Ovary (tissue), 9 donors: ENCODE measurements around the gene KRTAP5-10. TPM values are rescaled to one million over a fixed set of nuclear protein-coding genes. Genes with fewer than 3 reads are reported as not detected.

Experiments
- DNase-seq, 5 donors: peaks; one replicate each; pipeline ENCODE4 v3.0.0-alpha.2; 2019 to 2020
- H3K27ac ChIP-seq, 2 donors: fragments of 200-600 bp; one replicate each; pipeline versions ENCODE4 v1.5.1 to v1.8.0; 2019 to 2022
- H3K27me3 ChIP-seq: fragments of 200-600 bp; one replicate; pipeline ENCODE4 v1.8.0; 2022
- H3K36me3 ChIP-seq: fragments of 200-600 bp; sonication (generic); one replicate; pipeline ENCODE4 v1.5.1; 2019
- H3K4me1 ChIP-seq: one replicate; pipeline ENCODE4 v1.8.1; 2013; ENCODE audit warnings: mild to moderate bottlenecking, moderate library complexity; ENCODE audit not compliant: insufficient read depth
- H3K4me3 ChIP-seq: fragments of 200-600 bp; sonication (generic); one replicate; pipeline ENCODE4 v1.5.1; 2017
- H3K9me3 ChIP-seq, 2 donors: fragments of 200-600 bp in 1 of 2; sonication (generic) in 1 of 2; one replicate each; pipeline versions ENCODE4 v1.5.1 to v1.8.1; 2013 to 2019; ENCODE audit warnings: mild to moderate bottlenecking in 1 of 2, moderate library complexity in 1 of 2
- CTCF ChIP-seq, 3 donors: fragments of 450-650 bp in 2 of 3; fragments of 200-600 bp in 1 of 3; IDR thresholded peaks; one replicate each; pipeline versions ENCODE4 v1.5.1 to v1.8.0; 2016 to 2022; ENCODE audit warnings: antibody characterized with exemption in 3 of 3, mild to moderate bottlenecking in 1 of 3
- EP300 ChIP-seq: sonication (generic); formaldehyde crosslinking; IDR thresholded peaks from one replicate; pipeline ENCODE4 v1.6.1; 2017; ENCODE audit warnings: antibody characterized with exemption
- POLR2A ChIP-seq: fragments of 450-650 bp; IDR thresholded peaks from one replicate; pipeline ENCODE4 v1.6.1; 2017; ENCODE audit warnings: antibody characterized with exemption, mild to moderate bottlenecking, moderate library complexity
- WGBS, 3 donors: extraction: QIAGEN DNeasy Blood & Tissue Kit in 1 of 3; methylation state at CpG; one replicate each; pipeline versions ENCODE4 v1.1.5 to v1.1.7; 2013 to 2017; 5-methylcytosine and 5-hydroxymethylcytosine counted together
- intact Hi-C, 4 donors: fragments of 100-400 bp; cut with DNase I; formaldehyde crosslinking; loops; one replicate each; pipeline versions ENCODE4 v1.11.0 to v1.15.1; 2022 to 2023
- polyA plus RNA-seq, 2 donors: library from polyadenylated mRNA; stranded (reverse); fragments of 200-250 nt in 1 of 2; fragments of 350-450 nt in 1 of 2; fragmentation: Illumina TruSeq in 1 of 2; extraction: RNeasy Lipid Tissue Mini Kit (QIAGEN cat#74804) in 1 of 2; gene quantifications; one replicate each; pipeline ENCODE4 v1.2.3, GENCODE V29; 2013 to 2014
- total RNA-seq, 7 donors: library from RNA; depleted of rRNA in 2 of 7; stranded (reverse); fragments of >200 nt in 2 of 7; fragmentation: NEBNext Ultra II Directional in 3 of 7; extraction: Animal tissue kit (Norgen Biotek cat#: 25700) in 3 of 7; gene quantifications; one replicate each; pipeline versions ENCODE4 v1.1.0 to v1.2.4, GENCODE V29; 2016 to 2023
- donor health status: DM: no; HTN: no; CAD: no; lungs with moderate emphysema.
- donor health status: DM: no; HTN: no; CAD: no.
- donor health status: Bipolar disorder and iron deficiency.
- donor health status: DM: yes; HTN: yes; CAD: no.
- donor health status: DM: no; HTN: no; CAD: no.
- donor health status: DM: yes; HTN: yes; CAD: no.

Gene KRTAP5-10
- total and polyA plus RNA-seq, 9 donors, result 0.18 to 0.35 TPM; not detected in 7

- H3K4me3 ChIP-seq, result no peak overlapping the region
- H3K27ac ChIP-seq, result no peak overlapping the region
- WGBS, 3 donors, result 63 to 67% (median 66%) methylated on average over 15 of the region's 15 CpGs
- intact Hi-C loops, result no loop called here
- peaks cover 0 to 3% of the 10 kb centered on the region in 2 donors for H3K9me3 ChIP-seq
- no peaks in the 10 kb centered on the region for H3K4me1 ChIP-seq
- no peaks in the 10 kb centered on the region for H3K36me3 ChIP-seq
- no peak for DNase-seq
- no peaks in the 10 kb centered on the region for H3K27me3 ChIP-seq
- TF ChIP-seq EP300 (no peak), CTCF (IDR thresholded peaks at IDR 0.05) (no peak), POLR2A (no peak)
Measured at GRCh38 chr11:71542879-71543777, 22.2 kb upstream of the KRTAP5-10 start.

GRCh38 chr11:71543866-71544265, 21.5 kb upstream of the KRTAP5-10 start:
- no peaks in the 10 kb centered on the region for H3K4me1 ChIP-seq
- TF ChIP-seq CTCF (IDR thresholded peaks at IDR 0.05) (no peak), POLR2A (no peak)
- intact Hi-C loops, result no loop called here
- peaks cover 0 to 3% of the 10 kb centered on the region in 2 donors for H3K9me3 ChIP-seq
- H3K4me3 ChIP-seq, result no peak overlapping the region
- no peak overlapping the region for H3K27ac ChIP-seq
- H3K36me3 ChIP-seq, result no peaks in the 10 kb centered on the region
- no peak for DNase-seq
- WGBS, 3 donors, result 61 to 66% (median 65%) methylated on average over 8 of the region's 8 CpGs
- no peaks in the 10 kb centered on the region for H3K27me3 ChIP-seq

GRCh38 chr11:71544525-71545214, 20.7 kb upstream of the KRTAP5-10 start:
- no peaks in the 10 kb centered on the region for H3K36me3 ChIP-seq
- peaks cover 0 to 3% of the 10 kb centered on the region in 2 donors for H3K9me3 ChIP-seq
- TF ChIP-seq POLR2A, result no peak
- no peak for TF ChIP-seq CTCF (IDR thresholded peaks at IDR 0.05)
- no peak for TF ChIP-seq EP300
- no peak overlapping the region for H3K4me3 ChIP-seq
- DNase-seq, result no peak
- H3K27ac ChIP-seq, result no peak overlapping the region
- H3K4me1 ChIP-seq, result no peaks in the 10 kb centered on the region
- intact Hi-C loops, result no loop called here
- 82 to 89% (median 84%) methylated on average over 6 of the region's 6 CpGs for WGBS, 3 donors
- no peaks in the 10 kb centered on the region for H3K27me3 ChIP-seq

- no peak for DNase-seq
- TF ChIP-seq EP300 (no peak), POLR2A (no peak), CTCF (IDR thresholded peaks at IDR 0.05) (no peak)
- H3K4me3 ChIP-seq, result no peak overlapping the region
- H3K27me3 ChIP-seq, result no peaks in the 10 kb centered on the region
- intact Hi-C loops, result no loop called here
- 75 to 86% (median 81%) methylated on average over 12 of the region's 12 CpGs for WGBS, 3 donors
- H3K9me3 ChIP-seq, result peaks cover 0 to 3% of the 10 kb centered on the region in 2 donors
- H3K4me1 ChIP-seq, result no peaks in the 10 kb centered on the region
- no peaks in the 10 kb centered on the region for H3K36me3 ChIP-seq
- no peak overlapping the region for H3K27ac ChIP-seq
Measured at GRCh38 chr11:71545405-71545966, 19.9 kb upstream of the KRTAP5-10 start.
